Hematopoietic multipotent progenitor cell treated with erythropoietin and hydrocortisone succinate and interleukin-3 and kit ligand, for 17 days (in vitro differentiated cells): ENCODE data around the gene POLR1B.
"Not testable (repeated sequence)": the region's sequence is repeated elsewhere in the genome, so short reads cannot be mapped to it uniquely, and the experiment has no call there.

Source experiments
- DNase-seq: peaks from one replicate; pipeline ENCODE4 v3.0.0-alpha.2; 2015; ENCODE audit warnings: low spot score

POLR1B gene, protein sequence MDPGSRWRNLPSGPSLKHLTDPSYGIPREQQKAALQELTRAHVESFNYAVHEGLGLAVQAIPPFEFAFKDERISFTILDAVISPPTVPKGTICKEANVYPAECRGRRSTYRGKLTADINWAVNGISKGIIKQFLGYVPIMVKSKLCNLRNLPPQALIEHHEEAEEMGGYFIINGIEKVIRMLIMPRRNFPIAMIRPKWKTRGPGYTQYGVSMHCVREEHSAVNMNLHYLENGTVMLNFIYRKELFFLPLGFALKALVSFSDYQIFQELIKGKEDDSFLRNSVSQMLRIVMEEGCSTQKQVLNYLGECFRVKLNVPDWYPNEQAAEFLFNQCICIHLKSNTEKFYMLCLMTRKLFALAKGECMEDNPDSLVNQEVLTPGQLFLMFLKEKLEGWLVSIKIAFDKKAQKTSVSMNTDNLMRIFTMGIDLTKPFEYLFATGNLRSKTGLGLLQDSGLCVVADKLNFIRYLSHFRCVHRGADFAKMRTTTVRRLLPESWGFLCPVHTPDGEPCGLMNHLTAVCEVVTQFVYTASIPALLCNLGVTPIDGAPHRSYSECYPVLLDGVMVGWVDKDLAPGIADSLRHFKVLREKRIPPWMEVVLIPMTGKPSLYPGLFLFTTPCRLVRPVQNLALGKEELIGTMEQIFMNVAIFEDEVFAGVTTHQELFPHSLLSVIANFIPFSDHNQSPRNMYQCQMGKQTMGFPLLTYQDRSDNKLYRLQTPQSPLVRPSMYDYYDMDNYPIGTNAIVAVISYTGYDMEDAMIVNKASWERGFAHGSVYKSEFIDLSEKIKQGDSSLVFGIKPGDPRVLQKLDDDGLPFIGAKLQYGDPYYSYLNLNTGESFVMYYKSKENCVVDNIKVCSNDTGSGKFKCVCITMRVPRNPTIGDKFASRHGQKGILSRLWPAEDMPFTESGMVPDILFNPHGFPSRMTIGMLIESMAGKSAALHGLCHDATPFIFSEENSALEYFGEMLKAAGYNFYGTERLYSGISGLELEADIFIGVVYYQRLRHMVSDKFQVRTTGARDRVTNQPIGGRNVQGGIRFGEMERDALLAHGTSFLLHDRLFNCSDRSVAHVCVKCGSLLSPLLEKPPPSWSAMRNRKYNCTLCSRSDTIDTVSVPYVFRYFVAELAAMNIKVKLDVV

DNA sequence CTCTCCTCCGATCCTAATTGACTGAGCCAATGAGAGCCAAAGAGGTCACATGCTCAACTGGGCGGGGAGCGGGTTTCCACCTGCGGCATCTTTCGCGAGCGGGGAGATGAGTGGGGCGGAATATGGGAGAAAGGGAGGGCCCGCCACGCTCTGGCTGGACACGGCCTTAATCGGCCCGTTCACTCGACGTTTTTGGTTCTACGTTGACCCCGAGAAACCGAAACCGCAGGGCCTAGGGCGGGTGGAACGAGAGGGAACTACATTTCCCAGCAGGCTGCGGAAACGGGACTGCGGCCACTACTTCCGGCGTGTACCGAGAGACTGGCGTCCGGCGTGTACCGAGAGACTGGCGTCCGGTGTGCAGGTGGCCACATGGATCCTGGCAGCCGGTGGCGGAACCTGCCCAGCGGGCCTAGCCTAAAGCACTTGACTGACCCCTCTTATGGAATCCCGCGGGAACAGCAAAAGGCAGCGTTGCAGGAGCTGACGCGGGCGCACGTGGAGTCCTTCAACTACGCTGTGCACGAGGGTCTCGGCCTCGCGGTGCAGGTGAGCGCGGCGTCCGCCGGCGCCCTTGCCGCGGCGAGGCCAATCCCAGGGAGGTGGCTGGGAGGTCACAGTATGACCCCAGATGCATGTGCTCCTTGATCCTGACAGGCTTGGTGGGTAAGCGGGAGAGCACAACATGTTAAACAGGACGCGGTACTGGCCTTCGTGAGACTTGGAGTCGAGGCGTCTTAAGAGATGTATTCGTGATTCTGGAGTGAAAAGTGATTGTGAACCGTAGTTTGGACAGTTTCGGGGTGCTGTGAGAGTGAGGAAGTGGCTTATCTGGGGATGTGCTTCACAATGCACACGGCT lies at the start of gene POLR1B:
POLR1B (plus strand) TSS at position 343 of the 861 bp plus-strand sequence; CDS start at position 373, 30 bp downstream.
- DNase-seq, result peak; percentile 74

DNA sequence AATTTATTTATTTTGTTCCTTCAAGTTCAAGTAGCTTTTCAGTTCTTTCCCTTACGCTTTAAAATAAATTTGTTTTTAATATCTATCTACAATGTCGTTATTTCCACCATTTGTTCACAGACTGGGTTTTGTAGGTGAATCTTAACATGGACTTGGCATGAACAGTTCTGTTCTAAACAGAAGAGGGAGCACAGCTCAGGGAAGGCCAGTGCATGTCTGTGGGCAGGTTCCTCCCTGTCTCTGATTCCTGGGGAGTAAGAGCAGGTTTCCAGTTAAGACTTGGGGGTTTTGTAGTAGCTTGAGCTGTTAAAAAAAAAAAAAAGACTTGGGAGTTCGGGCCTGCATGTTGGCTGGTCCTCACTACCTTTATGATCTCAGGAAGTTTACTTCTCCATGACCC lies 49.2 kb upstream of the POLR1B start:
- DNase-seq, result no peak

DNA sequence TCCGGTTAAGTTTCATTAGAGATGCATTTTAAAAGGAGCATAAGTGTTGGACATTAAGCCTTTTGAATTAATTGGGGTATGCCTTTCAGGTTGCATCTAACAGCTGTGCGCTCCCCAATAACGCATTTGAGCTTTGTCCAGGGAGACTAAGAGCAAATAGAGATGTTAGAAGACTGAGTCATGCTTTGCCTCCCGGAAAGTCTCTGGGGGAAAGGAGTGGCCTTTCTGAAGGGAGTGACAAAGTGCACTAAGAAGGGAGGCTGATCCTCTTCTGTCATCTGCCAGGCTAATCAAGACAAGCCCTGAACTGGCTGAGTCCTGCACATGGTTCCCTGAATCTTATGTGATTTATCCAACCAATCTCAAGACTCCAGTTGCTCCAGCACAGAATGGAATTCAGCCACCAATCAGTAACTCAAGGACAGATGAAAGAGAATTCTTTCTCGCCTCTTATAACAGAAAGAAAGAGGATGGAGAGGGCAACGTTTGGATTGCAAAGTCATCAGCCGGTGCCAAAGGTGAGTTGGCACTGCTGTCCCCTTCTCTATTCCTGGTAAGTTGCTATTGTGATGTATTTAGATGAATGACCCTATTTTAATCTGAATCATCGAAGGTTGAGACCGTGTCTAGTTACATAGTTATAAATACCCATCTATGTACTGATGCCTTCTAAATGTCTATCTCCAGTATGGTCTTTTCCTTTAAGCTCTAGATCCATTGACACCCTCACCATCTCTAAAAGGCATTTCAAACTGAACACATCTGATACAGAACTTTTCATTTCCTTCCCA lies 48.2 kb upstream of the POLR1B start:
- no peak for DNase-seq

DNA sequence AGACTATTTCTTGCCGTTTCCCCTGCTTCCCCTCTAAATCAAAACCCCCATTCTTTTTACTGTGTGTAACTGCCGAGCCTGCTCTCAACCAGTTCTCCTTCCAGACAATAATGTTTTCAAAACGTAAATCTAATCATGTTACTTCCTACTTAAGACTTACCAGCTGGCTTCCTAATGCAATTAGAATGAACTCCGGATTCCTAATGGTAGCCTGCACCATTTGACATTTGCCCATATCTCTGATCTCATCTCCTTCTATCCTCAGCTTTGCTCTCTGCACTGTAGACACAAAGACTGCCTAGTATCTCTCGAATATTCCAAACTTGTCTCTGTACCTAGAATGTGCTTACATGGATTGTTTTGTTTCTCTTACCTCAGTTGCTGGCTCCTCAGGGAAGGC lies 47.4 kb upstream of the POLR1B start:
- DNase-seq, result no peak

DNA sequence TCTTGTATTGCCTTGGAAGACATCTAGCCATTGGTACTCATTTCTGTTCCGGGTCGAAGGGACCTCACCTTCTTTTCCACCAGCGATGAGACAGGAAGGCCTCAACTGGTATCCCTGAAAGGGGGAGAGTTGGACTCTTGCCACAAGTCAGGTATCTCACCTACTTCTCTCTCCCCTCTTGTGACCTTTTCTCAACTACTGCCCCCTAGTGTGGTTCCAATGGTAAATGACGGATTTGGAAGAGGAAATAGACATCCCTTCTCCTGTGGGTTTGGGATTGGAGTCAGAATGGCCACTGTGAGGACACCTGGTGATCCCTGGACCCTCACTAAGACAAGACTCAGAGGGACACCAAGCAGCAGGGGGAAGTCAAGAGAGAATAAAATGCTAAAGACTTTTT lies 46.4 kb upstream of the POLR1B start:
- DNase-seq, result not testable (repeated sequence)

DNA sequence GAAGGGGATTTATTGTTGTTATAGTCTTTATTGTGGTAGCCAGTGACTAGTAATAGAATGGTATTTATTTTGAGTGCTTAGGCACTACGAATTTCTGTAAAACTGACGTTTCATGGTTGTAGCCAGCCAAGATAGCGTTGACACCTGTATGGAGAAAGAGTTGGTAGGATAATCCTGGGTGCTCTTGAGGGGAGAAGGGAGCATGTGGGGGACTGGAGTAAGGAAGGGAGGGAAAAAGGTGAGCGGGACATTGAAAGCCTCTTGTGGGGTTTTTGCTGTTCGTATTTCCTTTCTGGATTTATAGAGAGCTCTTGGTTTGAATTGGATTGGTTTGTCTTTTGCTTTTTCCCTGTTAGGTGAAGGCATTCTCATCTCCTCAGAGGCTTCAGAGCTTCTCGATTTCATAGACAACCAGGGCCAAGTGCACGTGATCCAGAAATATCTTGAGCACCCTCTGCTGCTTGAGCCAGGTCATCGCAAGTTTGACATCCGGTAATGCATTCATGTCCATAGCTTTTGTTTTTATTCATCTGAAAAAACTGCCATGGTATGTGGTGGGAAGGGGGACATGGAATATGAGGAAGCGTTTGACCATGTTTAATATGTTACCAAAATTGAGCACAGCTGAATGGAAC lies 41.3 kb upstream of the POLR1B start:
- peak; percentile 69 for DNase-seq

DNA sequence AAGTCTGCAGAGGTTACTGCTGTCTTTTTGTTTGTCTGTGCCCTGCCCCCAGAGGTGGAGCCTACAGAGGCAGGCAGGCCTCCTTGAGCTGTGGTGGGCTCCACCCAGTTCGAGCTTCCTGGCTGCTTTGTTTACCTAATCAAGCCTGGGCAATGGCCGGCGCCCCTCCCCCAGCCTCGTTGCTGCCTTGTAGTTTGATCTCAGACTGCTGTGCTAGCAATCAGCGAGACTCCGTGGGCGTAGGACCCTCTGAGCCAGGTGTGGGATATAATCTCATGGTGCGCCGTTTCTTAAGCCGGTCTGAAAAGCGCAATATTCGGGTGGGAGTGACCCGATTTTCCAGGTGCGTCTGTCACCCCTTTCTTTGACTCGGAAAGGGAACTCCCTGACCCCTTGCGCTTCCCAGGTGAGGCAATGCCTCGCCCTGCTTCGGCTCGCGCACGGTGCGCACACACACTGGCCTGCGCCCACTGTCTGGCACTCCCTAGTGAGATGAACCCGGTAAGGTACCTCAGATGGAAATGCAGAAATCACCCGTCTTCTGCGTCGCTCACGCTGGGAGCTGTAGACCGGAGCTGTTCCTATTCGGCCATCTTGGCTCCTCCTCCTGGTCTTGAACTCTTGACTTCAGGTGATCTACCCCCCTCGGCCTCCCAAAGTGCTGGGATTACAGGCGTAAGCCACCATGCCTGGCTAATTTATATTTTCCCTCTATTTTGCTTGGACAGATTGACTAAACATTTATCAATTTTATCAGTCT lies 32.8 kb upstream of the POLR1B start:
- not testable (repeated sequence) for DNase-seq

DNA sequence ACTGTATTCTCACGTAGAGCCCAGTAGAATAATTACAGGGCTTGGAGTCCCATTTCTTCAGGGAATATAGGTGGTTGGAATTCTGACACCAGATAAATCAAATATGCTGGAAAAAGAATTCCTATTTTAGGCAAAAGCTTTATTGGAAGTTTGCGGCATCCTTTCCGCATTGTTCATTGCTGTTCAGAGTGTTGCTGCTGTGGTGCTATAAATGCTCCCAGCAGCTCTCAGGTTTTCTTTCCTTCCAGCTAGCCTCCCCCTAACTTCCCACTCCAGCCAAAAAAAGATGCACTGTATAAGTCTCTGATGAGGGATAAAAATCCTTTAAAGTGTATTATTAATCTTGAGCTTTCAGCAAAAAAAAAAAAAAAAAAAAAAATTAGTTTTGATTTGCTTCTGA lies 25.5 kb upstream of the POLR1B start:
- DNase-seq, result no peak

DNA sequence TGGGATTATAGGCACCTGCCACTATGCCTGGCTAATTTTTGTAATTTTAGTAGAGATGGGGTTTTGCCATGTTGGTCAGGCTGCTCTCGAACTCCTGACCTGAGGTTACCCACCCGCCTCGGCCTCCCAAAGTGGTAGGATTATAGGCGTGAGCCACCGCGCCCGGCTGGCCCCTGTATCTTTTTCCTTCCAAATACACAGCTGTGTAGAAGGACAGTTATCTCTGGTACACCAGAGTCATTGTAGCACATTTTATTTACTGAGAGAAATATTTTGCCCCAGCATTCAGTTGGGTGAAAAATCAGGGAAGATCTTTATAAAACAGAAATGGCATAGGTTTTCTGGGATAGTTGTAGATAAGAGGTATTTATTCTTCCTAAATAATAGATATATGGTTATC lies 23.5 kb upstream of the POLR1B start:
- no peak for DNase-seq

DNA sequence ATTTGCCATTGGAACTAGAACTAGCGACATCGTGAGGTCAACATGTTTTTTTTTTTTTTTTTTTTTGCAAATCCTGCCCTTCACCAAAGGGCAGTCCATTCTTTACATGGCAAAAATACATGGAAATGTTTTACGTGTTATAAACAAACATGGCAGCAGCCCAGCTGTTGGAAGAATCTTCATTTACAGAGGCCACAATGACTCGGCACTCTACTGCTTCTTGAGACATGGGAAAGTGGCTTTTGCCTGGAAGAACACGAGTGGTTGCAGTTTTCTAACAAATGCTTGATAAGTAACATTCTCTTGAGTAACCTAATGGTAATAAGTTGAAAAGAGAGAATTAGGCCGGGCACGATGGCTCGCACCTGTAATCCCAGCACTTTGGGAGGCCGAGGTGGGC lies 22.8 kb upstream of the POLR1B start:
- DNase-seq, result no peak

DNA sequence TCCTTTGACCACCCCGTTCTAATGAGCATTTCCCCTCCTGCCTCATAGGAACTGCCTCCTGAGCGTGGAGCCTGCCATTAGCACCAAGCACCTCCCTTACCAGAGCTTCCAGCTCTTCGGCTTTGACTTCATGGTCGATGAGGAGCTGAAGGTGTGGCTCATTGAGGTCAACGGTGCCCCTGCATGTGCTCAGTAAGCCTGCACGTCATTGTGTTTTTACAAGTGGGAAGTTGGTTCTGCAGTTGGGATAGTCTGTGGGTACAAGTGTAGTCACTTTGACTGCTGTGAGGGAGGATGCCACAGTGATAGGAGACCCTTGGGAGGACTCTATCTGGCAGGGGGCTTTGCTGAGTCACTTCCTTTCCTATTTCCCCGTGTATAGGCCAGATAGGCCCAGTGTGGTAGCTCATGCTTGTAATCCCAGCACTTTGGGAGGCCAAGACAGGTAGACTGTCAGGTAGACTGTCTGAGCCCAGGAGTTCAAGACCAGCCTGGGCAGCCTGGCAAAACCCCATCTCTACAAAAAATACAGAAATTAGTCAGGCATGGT lies 22.0 kb upstream of the POLR1B start:
- DNase-seq, result no peak

DNA sequence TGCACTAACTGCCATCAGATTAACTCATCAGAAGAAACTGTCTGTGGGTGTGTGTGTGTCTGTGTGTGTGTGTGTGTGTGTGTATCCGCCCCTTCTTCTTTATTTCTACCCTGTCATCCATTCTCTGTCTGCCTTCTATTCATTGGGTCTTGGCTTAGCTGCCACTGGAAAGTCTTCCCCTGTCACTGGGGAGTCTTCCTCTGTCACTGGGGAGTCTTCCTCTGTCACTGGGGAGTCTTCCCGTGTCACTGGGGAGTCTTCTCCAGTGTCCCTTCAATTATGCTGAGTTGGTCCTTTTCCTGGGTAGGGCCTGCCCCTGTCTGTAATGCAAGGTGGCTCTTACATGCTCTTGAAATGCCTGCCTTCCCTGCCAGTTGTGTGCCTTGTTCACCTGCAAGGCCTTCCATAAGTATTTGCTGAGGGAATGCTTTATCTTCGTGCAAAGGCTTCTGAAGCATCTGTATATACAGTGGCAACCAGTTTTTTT lies 18.9 kb upstream of the POLR1B start:
- no peak for DNase-seq

DNA sequence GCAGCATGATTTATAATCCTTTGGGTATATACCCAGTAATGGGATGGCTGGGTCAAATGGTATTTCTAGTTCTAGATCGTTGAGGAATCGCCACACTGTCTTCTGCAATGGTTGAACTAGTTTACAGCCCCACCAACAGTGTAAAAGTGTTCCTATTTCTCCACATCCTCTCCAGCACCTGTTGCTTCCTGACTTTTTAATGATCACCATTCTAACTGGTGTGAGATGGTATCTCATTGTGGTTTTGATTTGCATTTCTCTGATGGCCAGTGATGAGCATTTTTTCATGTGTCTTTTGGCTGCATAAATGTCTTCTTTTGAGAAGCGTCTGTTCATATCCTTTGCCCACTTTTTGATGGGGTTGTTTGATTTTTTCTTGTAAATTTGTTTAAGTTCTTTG lies 18.0 kb upstream of the POLR1B start:
- DNase-seq, result not testable (repeated sequence)

DNA sequence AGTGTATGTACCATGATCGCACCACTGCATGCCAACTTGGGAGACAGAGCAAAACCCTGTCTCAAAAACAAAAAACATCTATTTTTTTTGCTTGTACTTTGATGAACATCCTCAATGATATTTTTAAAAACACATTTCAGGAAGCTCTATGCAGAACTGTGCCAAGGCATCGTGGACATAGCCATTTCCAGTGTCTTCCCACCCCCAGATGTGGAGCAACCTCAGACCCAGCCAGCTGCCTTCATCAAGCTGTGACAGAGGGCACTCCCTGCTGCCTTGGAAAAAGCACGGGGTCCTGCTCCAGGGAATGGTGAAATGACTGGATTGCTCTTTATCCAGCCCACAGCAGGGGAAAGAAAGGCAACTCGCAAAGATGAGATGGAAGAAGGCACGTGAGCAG lies 13.7 kb upstream of the POLR1B start:
- DNase-seq, result no peak

DNA sequence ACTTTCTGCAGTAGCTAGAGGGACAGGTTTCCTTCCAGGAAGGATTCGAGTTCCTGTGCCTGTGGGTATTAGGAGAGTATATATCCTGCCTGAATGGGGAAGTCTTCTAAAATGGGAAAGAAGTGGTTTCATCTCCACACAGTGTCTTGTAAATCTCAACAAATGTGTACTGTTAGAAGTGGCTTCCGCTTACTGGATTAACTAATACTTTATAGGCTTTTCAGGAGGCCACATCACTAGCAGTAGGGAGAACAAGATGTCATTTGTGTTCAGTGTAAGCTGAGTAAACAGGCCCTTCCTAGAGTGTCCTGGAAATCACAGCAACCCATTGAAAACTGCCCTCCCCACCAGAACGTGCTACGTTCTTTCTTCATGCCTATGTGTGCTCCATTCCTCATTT lies 12.5 kb upstream of the POLR1B start:
- DNase-seq, result no peak

DNA sequence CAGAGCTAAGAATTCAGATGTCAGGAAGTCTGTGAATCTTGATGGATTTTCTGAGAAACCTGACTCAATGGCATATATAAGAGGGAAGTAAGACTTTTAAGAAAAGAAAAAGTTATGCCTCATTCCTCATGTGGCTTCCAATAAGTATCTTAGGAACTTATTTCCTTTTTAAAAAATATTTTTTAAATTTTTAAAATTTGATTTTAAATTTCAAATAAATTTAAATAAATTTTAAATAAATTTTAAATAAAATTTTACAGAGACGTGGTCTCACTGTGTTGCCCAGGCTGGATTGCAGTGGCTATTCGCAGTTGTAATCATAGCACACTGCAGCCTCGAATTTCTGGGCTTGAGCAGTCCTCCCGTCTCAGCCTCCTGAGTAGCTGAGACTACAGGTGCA lies 11.5 kb upstream of the POLR1B start:
- no peak for DNase-seq

DNA sequence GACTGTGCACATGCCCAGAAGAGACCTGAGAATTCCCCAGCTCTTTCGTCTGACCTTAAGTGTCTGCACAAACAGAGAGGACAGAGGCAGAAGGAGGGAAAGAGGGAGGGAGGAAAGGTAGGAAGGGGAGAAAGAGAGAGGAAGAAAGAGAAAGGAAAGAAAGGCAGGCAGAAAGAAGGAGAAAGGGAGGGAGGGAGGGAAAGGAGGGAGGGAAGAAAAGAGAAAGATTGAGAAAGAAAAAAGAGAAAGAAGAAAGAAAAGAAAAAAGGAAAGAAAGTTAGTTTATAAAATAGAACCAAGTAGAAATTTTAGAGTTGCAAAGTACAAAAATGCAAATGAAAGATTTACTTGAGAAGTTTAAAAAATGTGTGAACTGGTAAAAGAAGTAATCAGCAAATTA lies 7.4 kb upstream of the POLR1B start:
- no peak for DNase-seq

DNA sequence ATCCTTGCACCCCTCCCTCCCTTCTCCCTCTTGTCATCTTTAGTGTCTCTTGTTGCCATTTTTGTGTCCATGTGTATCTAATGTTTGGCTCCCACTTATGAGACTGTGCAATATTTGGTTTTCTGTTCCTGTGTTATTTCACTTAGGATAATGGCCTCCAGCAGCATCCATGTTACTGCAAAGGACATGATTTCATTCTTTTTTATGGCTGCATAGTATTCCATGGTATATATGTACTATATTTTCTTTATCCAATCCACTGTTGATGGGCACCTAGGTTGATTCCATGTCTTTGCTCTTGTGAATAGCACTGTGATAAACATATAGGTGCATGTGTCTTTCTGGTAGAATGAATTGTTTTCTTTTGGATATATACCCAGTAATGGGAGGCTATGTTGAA lies 5.6 kb upstream of the POLR1B start:
- not testable (repeated sequence) for DNase-seq

DNA sequence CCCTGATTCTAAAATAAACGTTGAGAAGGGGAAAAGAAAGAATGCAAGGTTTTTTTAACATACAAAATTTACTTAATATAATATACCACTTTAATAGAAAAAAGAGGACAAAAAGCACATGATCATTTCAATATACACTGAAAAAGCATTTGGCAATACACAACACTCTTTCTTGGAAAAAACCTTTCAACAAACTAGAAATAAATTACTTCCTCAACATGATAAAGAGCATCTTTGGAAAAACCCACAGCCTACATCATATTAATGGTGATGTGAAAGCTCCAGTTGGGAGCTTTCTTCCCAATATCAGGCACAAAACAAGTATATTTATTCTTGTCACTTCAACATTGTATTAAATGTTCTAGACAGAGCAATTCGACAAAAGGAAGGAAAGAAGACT lies 3.0 kb upstream of the POLR1B start:
- DNase-seq, result no peak
